A673 (cell line): Measurements from ENCODE around the gene ALDH2. TPM values are rescaled to one million over a fixed set of nuclear protein-coding genes. Genes with fewer than 3 reads are reported as not detected.

Experiments
- BruUV-seq: library from RNA; stranded (reverse); fragments of 400-500 nt; replicated peaks from 2 replicates; lab custom pipeline; 2021; lab: Mats Ljungman, UMichigan
- CTCF ChIA-PET: fragments of 300-600 bp; sonication (Branson Sonifier 250); formaldehyde crosslinking; loops from one replicate; lab custom pipeline; 2022; ENCODE audit warnings: antibody characterized with exemption; lab: Charles Lee
- POLR2A ChIA-PET: fragments of 300-600 bp; sonication (Branson Sonifier 250); formaldehyde crosslinking; loops from one replicate; lab custom pipeline; 2022; ENCODE audit warnings: antibody characterized with exemption; ENCODE audit not compliant: low non-redundant PET; lab: Charles Lee
- DNase-seq: peaks from one replicate; pipeline ENCODE4 v3.0.0-alpha.2; 2015; ENCODE audit warnings: low spot score
- H3K27ac ChIP-seq: fragments of 200-600 bp; sonication (generic); 2 replicates; pipeline ENCODE4 v1.5.1; 2016; ENCODE audit warnings: mixed run types, low read depth, mild to moderate bottlenecking, mixed read lengths, antibody characterized with exemption, low read length; ENCODE audit not compliant: poor library complexity, severe bottlenecking
- H3K27me3 ChIP-seq: fragments of 200-600 bp; sonication (generic); replicated peaks from 2 replicates; pipeline ENCODE4 v1.6.1; 2017; ENCODE audit warnings: mixed run types, low read depth, mild to moderate bottlenecking, mixed read lengths, antibody characterized with exemption, low read length; ENCODE audit not compliant: insufficient read depth, poor library complexity
- H3K36me3 ChIP-seq: fragments of 200-600 bp; sonication (generic); 2 replicates; pipeline ENCODE4 v1.6.1; 2016; ENCODE audit warnings: mixed run types, mild to moderate bottlenecking, mixed read lengths, antibody characterized with exemption, low read length; ENCODE audit not compliant: insufficient read depth, poor library complexity, severe bottlenecking
- H3K4me1 ChIP-seq: fragments of 200-600 bp; sonication (generic); 2 replicates; pipeline ENCODE4 v1.6.1; 2017; ENCODE audit warnings: mixed run types, mild to moderate bottlenecking, mixed read lengths, antibody characterized with exemption, low read length; ENCODE audit not compliant: insufficient read depth, poor library complexity, severe bottlenecking
- H3K4me3 ChIP-seq: fragments of 200-600 bp; sonication (generic); 2 replicates; pipeline ENCODE4 v1.5.1; 2016; ENCODE audit warnings: low read depth, mixed run types, mild to moderate bottlenecking, mixed read lengths, low read length; ENCODE audit not compliant: poor library complexity, severe bottlenecking
- H3K9me3 ChIP-seq: fragments of 200-600 bp; sonication (generic); 2 replicates; pipeline ENCODE4 v1.6.1; 2016; ENCODE audit warnings: mixed run types, low read depth, mild to moderate bottlenecking, mixed read lengths, antibody characterized with exemption, low read length; ENCODE audit not compliant: poor library complexity, severe bottlenecking
- CTCF ChIP-seq: fragments of 300-800, 200-600 bp; sonication (generic); conservative IDR thresholded peaks from 2 replicates; pipeline ENCODE4 v1.5.1; 2017; ENCODE audit warnings: low read depth, mild to moderate bottlenecking, antibody characterized with exemption, low read length, moderate library complexity, mixed read lengths
- EZH2 ChIP-seq: fragments of 200-600 bp; sonication (generic); IDR thresholded peaks from 2 replicates; pipeline ENCODE4 v1.6.1; 2017; ENCODE audit warnings: borderline replicate concordance, low read depth, mild to moderate bottlenecking, mixed read lengths, antibody characterized with exemption, low read length; ENCODE audit not compliant: poor library complexity, severe bottlenecking
- intact Hi-C: fragments of 100-400 bp; cut with micrococcal nuclease; formaldehyde crosslinking; loops from one replicate; pipeline ENCODE4 v1.10.0; 2022; ENCODE audit not compliant: unreplicated experiment
- total RNA-seq: library from RNA; stranded (reverse); gene quantifications from 2 replicates; pipeline ENCODE4 v1.2.3, GENCODE V29; 2021

The ALDH2 gene
- total RNA-seq, 1 experiment from 2014 or later: 24.5 TPM

GRCh38 chr12:111785651-111786050 is 18.9 kb downstream of the ALDH2 start:
- no TSS peak for BruUV-seq
- H3K36me3 ChIP-seq: peaks cover 12% of the 10 kb centered on the region
- DNase-seq: no peak
- CTCF ChIA-PET: no interaction called here
- no peaks in the 10 kb centered on the region for H3K27me3 ChIP-seq
- POLR2A ChIA-PET: no interaction called here
- intact Hi-C loops: no loop called here
- H3K4me1 ChIP-seq: peaks cover 5% of the 10 kb centered on the region
- no peak overlapping the region for H3K4me3 ChIP-seq
- H3K27ac ChIP-seq: no peak overlapping the region
- TF ChIP-seq CTCF (no peak), EZH2 (no peak)
- H3K9me3 ChIP-seq: no peaks in the 10 kb centered on the region

- DNase-seq: peak; percentile 36
- no peaks in the 10 kb centered on the region for H3K27me3 ChIP-seq
- POLR2A ChIA-PET: no interaction called here
- peaks cover 25% of the 10 kb centered on the region for H3K36me3 ChIP-seq
- peaks cover 5% of the 10 kb centered on the region for H3K4me1 ChIP-seq
- no peak overlapping the region for H3K4me3 ChIP-seq
- intact Hi-C loops: no loop called here
- H3K9me3 ChIP-seq: no peaks in the 10 kb centered on the region
- no TSS peak for BruUV-seq
- H3K27ac ChIP-seq: peak overlapping the region; percentile 67
- CTCF ChIA-PET: interaction anchor here (0.7 kb wide), 1 partner anchor 397 kb away, joined by 3 read pairs; no protein-coding TSS in a partner anchor
- TF ChIP-seq EZH2 (no peak), CTCF (peak; percentile 27; the same call in 1 of the 2 replicates)
These were observed 21.5 kb downstream of the ALDH2 start for GRCh38 chr12:111788178-111788654.

GRCh38 chr12:111789779-111790178 is 23.0 kb downstream of the ALDH2 start:
- H3K4me3 ChIP-seq: no peak overlapping the region
- no peaks in the 10 kb centered on the region for H3K27me3 ChIP-seq
- ChIA-PET POLR2A (no interaction called here), CTCF (interaction anchor here (0.7 kb wide), 1 partner anchor 27 kb away, joined by 4 read pairs; no protein-coding TSS in a partner anchor)
- no peak for TF ChIP-seq EZH2
- TF ChIP-seq CTCF: no peak
- H3K4me1 ChIP-seq: peaks cover 5% of the 10 kb centered on the region
- no peak overlapping the region for H3K27ac ChIP-seq
- H3K9me3 ChIP-seq: no peaks in the 10 kb centered on the region
- BruUV-seq: no TSS peak
- intact Hi-C loops: no loop called here
- H3K36me3 ChIP-seq: peaks cover 22% of the 10 kb centered on the region
- DNase-seq: no peak
